HFFc6 (cell line): ENCODE data around the gene SLMAP. TPM values are rescaled to one million over a fixed set of nuclear protein-coding genes. Genes with fewer than 3 reads are reported as not detected.

ENCODE experiments used
- DNase-seq: peaks from one replicate; pipeline ENCODE4 v3.0.0-alpha.2; 2018
- H3K27ac Mint-ChIP-seq: 2 replicates; pipeline ENCODE4 v1.8.0; 2020; ENCODE audit warnings: mild to moderate bottlenecking, mixed read lengths
- H3K27me3 Mint-ChIP-seq: 2 replicates; pipeline ENCODE4 v1.8.0; 2021; ENCODE audit warnings: mild to moderate bottlenecking, moderate library complexity, mixed read lengths; ENCODE audit not compliant: insufficient read depth
- H3K36me3 Mint-ChIP-seq: 2 replicates; pipeline ENCODE4 v1.8.0; 2021; ENCODE audit warnings: low read depth, mixed read lengths
- H3K4me1 Mint-ChIP-seq: 2 replicates; pipeline ENCODE4 v1.8.0; 2020; ENCODE audit warnings: low read depth, mixed read lengths
- H3K4me3 Mint-ChIP-seq: 2 replicates; pipeline ENCODE4 v1.8.0; 2020; ENCODE audit warnings: mild to moderate bottlenecking, moderate library complexity, mixed read lengths
- H3K9me3 Mint-ChIP-seq: 2 replicates; pipeline ENCODE4 v1.8.0; 2020; ENCODE audit warnings: mild to moderate bottlenecking, mixed read lengths
- total RNA-seq, 6 experiments: library from RNA; stranded (reverse); fragmentation: NEBNext Ultra II Directional; extraction: Animal tissue kit (Norgen Biotek cat#: 25700); gene quantifications; 2 replicates in 1 of 6; 3 replicates in 5 of 6; pipeline ENCODE4 v1.2.3, GENCODE V29; 2021
- TF ChIP-seq, protein P1 (sequence below): fragments of 200-600 bp; sonication (generic); IDR thresholded peaks from 2 replicates; pipeline ENCODE4 v1.5.0; 2021; ENCODE audit warnings: antibody characterized with exemption, mild to moderate bottlenecking

SLMAP gene
- total RNA-seq, 6 experiments from 2014 or later: 51.1 to 54.8 (median 52.3) TPM

DNA sequence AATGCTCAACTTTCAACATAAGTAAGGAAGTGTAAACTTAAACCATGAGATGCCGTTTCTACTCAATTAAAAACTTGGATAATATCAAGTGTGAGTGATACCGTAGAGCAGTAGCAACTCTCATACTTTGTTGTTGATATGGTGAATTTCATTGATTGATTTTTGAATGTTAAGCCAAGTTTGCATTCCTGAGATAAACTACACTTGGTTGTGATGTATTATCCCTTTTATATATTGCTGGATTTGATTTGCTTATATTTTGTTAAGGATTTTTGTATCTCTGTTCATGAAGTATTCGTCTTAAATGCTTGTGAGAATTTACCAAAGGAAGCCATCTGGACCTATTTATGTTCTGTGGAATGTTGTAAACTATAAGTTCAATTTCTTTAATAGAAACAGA lies 21.7 kb downstream of the SLMAP start:
- H3K9me3 Mint-ChIP-seq: no peaks in the 10 kb centered on the region
- TF ChIP-seq, protein P1, sequence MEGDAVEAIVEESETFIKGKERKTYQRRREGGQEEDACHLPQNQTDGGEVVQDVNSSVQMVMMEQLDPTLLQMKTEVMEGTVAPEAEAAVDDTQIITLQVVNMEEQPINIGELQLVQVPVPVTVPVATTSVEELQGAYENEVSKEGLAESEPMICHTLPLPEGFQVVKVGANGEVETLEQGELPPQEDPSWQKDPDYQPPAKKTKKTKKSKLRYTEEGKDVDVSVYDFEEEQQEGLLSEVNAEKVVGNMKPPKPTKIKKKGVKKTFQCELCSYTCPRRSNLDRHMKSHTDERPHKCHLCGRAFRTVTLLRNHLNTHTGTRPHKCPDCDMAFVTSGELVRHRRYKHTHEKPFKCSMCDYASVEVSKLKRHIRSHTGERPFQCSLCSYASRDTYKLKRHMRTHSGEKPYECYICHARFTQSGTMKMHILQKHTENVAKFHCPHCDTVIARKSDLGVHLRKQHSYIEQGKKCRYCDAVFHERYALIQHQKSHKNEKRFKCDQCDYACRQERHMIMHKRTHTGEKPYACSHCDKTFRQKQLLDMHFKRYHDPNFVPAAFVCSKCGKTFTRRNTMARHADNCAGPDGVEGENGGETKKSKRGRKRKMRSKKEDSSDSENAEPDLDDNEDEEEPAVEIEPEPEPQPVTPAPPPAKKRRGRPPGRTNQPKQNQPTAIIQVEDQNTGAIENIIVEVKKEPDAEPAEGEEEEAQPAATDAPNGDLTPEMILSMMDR: no peak
- H3K36me3 Mint-ChIP-seq: peaks cover 1% of the 10 kb centered on the region; the same call in 1 of the 2 replicates
- H3K4me1 Mint-ChIP-seq: peaks cover 20% of the 10 kb centered on the region
- H3K27me3 Mint-ChIP-seq: no peaks in the 10 kb centered on the region; the same call in 1 of the 2 replicates
- no peak for DNase-seq
- H3K27ac Mint-ChIP-seq: peak overlapping the region; percentile 44; the same call in 1 of the 2 replicates
- no peak overlapping the region for H3K4me3 Mint-ChIP-seq

DNA sequence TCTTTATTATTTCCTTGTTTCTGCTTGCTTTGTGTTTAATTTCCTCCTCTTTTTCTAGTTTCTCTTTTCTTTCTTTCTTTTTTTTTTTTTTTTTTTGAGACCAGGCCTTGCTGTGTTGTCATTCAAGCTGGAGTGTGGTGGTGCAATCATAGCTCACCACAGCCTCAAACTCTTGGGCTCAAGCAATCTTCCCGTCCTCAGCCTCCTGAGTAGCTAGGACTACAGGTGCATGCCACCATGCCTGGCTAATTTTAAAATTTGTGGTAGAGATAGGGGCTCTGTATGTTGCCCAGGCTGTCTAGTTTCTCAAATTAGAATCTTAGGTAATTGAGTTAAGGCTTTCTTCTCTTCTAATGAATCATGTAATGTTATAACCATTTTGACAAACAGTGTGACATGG lies 22.4 kb downstream of the SLMAP start:
- Mint-ChIP-seq H3K27ac (no peak overlapping the region), H3K27me3 (no peaks in the 10 kb centered on the region; the same call in 1 of the 2 replicates), H3K9me3 (no peaks in the 10 kb centered on the region), H3K4me3 (no peak overlapping the region), H3K4me1 (peaks cover 28% of the 10 kb centered on the region), H3K36me3 (peaks cover 8% of the 10 kb centered on the region; the same call in 1 of the 2 replicates)
- DNase-seq: no peak
- TF ChIP-seq, protein P1: no peak

DNA sequence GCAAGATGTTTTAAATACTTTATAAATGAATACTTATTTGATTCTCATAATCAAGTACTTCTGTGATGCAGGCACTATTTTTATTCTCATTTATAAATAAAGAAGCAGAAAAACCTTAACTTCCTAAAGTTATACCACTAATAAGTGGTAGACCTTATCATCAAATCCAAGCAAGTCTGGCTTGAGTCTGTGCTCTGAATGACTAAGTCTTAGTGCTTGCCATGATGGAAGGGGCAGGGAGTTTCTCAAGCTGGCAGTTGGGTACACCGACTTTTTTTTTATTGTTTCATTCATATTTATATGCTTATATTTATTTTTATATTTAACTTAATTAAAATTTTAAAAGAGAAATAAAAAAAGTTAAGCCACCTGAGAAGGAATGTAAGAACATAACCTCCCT lies 23.6 kb downstream of the SLMAP start:
- no peak overlapping the region for H3K4me3 Mint-ChIP-seq
- H3K27ac Mint-ChIP-seq: no peak overlapping the region
- H3K9me3 Mint-ChIP-seq: no peaks in the 10 kb centered on the region
- peaks cover 8% of the 10 kb centered on the region; the same call in 1 of the 2 replicates for H3K36me3 Mint-ChIP-seq
- TF ChIP-seq, protein P1: no peak
- no peaks in the 10 kb centered on the region; the same call in 1 of the 2 replicates for H3K27me3 Mint-ChIP-seq
- DNase-seq: no peak
- peaks cover 30% of the 10 kb centered on the region for H3K4me1 Mint-ChIP-seq

DNA sequence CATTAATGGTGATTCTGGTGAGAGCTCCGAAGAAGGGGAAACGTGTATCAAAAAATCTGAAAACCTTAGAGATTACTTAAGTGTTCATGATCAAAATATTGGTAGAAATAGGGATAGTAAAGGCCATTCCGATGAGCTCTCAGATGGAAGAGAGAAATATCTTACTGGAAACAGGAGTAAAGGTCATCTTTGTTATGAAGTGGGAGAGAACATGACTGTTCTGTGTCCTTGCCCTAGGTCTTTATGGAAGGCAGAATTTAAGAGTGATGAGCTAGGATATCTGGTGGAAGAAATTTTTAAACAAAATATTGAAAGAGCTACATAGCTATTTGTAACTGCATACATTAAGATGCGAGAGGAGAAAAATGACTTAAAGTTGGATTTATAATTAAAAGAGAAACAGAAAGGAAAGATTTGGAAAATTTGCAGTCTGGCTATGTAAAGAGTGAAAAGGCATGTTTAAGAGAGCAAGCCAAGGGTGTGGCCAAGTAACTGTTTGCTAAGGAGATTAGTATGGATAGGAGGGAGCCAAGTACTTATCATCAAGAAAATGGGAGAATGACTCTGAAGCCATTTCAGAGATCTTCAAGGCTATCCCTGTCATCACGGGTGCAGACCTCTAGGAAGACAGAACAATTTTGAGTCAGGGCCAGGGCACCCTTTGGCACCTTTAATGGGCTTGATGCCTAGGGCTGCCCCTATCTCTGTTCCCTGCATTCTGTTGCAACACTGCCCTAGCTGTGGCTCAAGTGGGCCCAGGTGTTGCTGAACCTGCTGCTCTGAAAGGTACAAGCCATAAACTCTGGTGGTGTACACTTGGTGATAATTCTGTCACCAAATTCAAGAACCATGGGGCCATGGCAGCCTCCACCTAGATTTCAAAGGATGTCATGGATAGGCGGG lies 27.3 kb downstream of the SLMAP start:
- TF ChIP-seq, protein P1: no peak
- no peak for DNase-seq
- H3K36me3 Mint-ChIP-seq: peaks cover 8% of the 10 kb centered on the region; the same call in 1 of the 2 replicates
- H3K27me3 Mint-ChIP-seq: no peaks in the 10 kb centered on the region; the same call in 1 of the 2 replicates
- H3K9me3 Mint-ChIP-seq: no peaks in the 10 kb centered on the region
- no peak overlapping the region for H3K4me3 Mint-ChIP-seq
- no peak overlapping the region for H3K27ac Mint-ChIP-seq
- H3K4me1 Mint-ChIP-seq: peaks cover 16% of the 10 kb centered on the region

DNA sequence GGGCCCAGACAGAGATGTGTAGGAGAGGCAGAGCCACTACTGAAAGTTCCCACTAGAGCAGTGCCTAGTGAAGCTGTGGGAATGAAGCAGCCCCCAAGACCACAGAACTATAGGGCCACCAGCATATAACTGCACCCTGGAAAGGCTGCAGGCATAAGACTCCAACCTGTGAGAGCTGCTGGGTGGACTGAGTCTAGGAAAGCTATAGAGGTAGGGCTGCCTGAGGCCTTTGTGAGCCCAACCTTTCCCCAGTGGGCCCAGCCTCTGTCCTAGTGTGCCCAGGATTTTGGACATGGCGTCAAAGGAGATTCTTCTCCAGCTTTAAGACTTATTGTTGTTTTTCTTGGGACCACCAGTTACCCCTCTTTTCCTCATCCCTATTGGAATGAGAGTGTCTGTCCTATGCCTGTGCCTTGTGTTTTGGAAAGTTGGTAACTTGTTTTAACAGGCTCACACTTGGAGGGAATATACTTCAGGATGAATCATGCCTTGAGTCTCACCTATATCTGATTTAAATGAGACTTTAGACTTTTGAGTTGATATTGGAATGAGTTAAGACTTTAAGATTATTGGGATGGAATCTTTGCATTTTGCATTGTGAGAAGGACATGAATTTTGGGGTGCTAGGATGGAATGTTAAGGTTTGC lies 28.1 kb downstream of the SLMAP start:
- no peak for DNase-seq
- no peaks in the 10 kb centered on the region; the same call in 1 of the 2 replicates for H3K27me3 Mint-ChIP-seq
- H3K27ac Mint-ChIP-seq: no peak overlapping the region
- no peaks in the 10 kb centered on the region for H3K9me3 Mint-ChIP-seq
- H3K36me3 Mint-ChIP-seq: peaks cover 8% of the 10 kb centered on the region; the same call in 1 of the 2 replicates
- no peak overlapping the region for H3K4me3 Mint-ChIP-seq
- TF ChIP-seq, protein P1: no peak
- peaks cover 10% of the 10 kb centered on the region for H3K4me1 Mint-ChIP-seq
